ENCODE results near the gene YEATS2. TPM values are rescaled to one million over a fixed set of nuclear protein-coding genes. Genes with fewer than 3 reads are reported as not detected.

YEATS2 gene
- total and polyA plus RNA-seq, 2 donors (not counting 3 experiments of a cell fraction or from before 2014, with no cell fraction given) = 30.2 to 59.9 TPM

DNA sequence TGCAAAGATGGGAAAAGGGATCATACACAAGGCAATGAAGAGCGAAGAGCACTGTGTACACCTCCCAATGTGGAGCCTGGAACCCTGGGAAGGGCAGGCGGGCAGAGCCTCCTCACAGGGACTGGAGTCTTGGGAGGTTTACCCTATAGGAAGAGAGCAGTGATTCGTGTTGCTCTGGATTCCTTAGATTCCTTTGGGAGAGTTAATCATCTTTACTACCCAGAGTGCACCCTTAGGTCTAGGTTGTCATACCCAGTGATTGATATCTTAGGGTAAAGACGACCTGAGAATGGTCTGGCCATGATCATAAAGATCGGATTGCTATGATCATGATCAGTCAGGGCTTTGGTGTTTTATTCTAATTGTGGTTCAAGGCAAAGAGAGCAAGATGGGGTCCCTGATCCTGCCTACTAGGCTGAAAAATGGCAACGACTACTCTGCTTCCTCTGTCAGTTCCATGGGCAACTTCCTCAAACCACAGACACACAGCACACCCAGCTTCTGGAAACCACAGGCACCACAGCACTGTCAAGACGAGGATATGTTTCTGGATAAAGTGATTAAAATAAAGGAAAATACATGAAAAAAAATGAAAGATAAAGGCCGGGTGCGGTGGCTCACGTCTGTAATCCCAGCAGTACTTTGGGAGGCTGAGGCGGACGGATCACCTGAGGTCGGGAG lies 148.2 kb downstream of the YEATS2 start:
- no peak overlapping the region for H3K4me2 ChIP-seq (ENCODE audit: insufficient read depth, low read length)
- H3K27me3 ChIP-seq (ENCODE audit: control insufficient read depth in 2 of 2, insufficient read depth in 2 of 2, low read length in 2 of 2) = no peaks in the 10 kb centered on the region
- no peak overlapping the region for H3K9ac ChIP-seq (replicated peaks; ENCODE audit: extremely low read depth, insufficient read depth, low read length)
- FAIRE-seq (no peak), DNase-seq (ENCODE audit: low read depth, low spot score) (no peak)
- no peaks in the 10 kb centered on the region for H4K20me1 ChIP-seq (replicated peaks; ENCODE audit: control insufficient read depth, extremely low read depth, insufficient read depth, low read length)
- dilution Hi-C loops (cut with MboI; ENCODE audit: extremely low pct_ligation_motif_present, low sequenced_read_pairs) = no loop called here
- H3K4me3 ChIP-seq (replicated peaks in 1 of 3; ENCODE audit: insufficient read depth in 1 of 3, low read depth in 1 of 3, low read length in 3 of 3) = no peak overlapping the region
- TF ChIP-seq, protein P1, sequence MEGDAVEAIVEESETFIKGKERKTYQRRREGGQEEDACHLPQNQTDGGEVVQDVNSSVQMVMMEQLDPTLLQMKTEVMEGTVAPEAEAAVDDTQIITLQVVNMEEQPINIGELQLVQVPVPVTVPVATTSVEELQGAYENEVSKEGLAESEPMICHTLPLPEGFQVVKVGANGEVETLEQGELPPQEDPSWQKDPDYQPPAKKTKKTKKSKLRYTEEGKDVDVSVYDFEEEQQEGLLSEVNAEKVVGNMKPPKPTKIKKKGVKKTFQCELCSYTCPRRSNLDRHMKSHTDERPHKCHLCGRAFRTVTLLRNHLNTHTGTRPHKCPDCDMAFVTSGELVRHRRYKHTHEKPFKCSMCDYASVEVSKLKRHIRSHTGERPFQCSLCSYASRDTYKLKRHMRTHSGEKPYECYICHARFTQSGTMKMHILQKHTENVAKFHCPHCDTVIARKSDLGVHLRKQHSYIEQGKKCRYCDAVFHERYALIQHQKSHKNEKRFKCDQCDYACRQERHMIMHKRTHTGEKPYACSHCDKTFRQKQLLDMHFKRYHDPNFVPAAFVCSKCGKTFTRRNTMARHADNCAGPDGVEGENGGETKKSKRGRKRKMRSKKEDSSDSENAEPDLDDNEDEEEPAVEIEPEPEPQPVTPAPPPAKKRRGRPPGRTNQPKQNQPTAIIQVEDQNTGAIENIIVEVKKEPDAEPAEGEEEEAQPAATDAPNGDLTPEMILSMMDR (IDR thresholded peaks at IDR 0.05; ENCODE audit: extremely low read depth in 1 of 2, insufficient read depth in 1 of 2, low read depth in 1 of 2, low read length in 2 of 2) = no peak
- no peak for TF ChIP-seq POLR2AphosphoS5 (IDR thresholded peaks at IDR 0.05; ENCODE audit: insufficient read depth, low read depth, low read length)
- TF ChIP-seq POLR2A (IDR thresholded peaks at IDR 0.05; ENCODE audit: low read depth, low read length) = no peak
- TF ChIP-seq EZH2 (IDR thresholded peaks at IDR 0.05; ENCODE audit: borderline replicate concordance, low read depth, low read length, severe bottlenecking) = no peak
- TF ChIP-seq JUN (IDR thresholded peaks at IDR 0.05; ENCODE audit: borderline replicate concordance, insufficient read depth, insufficient read length, low read depth) = no peak
- no peak for TF ChIP-seq GATA2 (IDR thresholded peaks at IDR 0.05; ENCODE audit: insufficient read depth, insufficient read length, low read depth, low read length)
- TF ChIP-seq, protein P2, sequence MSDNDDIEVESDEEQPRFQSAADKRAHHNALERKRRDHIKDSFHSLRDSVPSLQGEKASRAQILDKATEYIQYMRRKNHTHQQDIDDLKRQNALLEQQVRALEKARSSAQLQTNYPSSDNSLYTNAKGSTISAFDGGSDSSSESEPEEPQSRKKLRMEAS (IDR thresholded peaks at IDR 0.05; ENCODE audit: insufficient read depth, insufficient read length) = no peak
- no peak for TF ChIP-seq MYC (IDR thresholded peaks at IDR 0.05; ENCODE audit: low read depth, low read length)
- TF ChIP-seq FOS (IDR thresholded peaks at IDR 0.05; ENCODE audit: borderline replicate concordance, insufficient read depth, low read length) = no peak
- ChIA-PET CTCF (no interaction called here), POLR2A (no interaction called here)
- H3K9me3 ChIP-seq (replicated peaks; ENCODE audit: control insufficient read depth, insufficient read depth, low read length) = no peaks in the 10 kb centered on the region
- H3K9me1 ChIP-seq (replicated peaks; ENCODE audit: control insufficient read depth, extremely low read depth, insufficient read depth, low read length) = no peaks in the 10 kb centered on the region
- H3K27ac ChIP-seq (ENCODE audit: insufficient read depth, low read depth, low read length) = no peak overlapping the region
- no peaks in the 10 kb centered on the region for H3K79me2 ChIP-seq (ENCODE audit: control insufficient read depth, insufficient read depth, low read length)
- H3K36me3 ChIP-seq (ENCODE audit: control insufficient read depth in 2 of 2, extremely low read depth in 1 of 2, insufficient read depth in 2 of 2, low read length in 2 of 2) = peaks cover 6 to 14% of the 10 kb centered on the region in 2 experiments
- H3K4me1 ChIP-seq (ENCODE audit: control insufficient read depth, extremely low read depth, insufficient read depth, low read length) = peaks cover 14% of the 10 kb centered on the region
- BruUV-seq (replicated peaks) = no TSS peak
- no peak overlapping the region for H2AFZ ChIP-seq (ENCODE audit: low read depth, low read length)
- intact Hi-C loops (cut with micrococcal nuclease) = no loop called here
